Measurements from ENCODE around the gene GLRX3.

Gene GLRX3

GRCh38 chr10:130167193-130167592, 31.0 kb downstream of the GLRX3 start:
- H3K36me3 ChIP-seq (ENCODE audit: control insufficient read depth, insufficient read depth, low read length) = peaks cover 14% of the 10 kb centered on the region
- H3K27me3 ChIP-seq (replicated peaks; ENCODE audit: control insufficient read depth, insufficient read depth, low read length) = no peaks in the 10 kb centered on the region

GRCh38 chr10:130167707-130168106, 31.5 kb downstream of the GLRX3 start:
- Histone ChIP-seq H3K36me3 (ENCODE audit: control insufficient read depth, insufficient read depth, low read length) (peaks cover 11% of the 10 kb centered on the region), H3K4me3 (replicated peaks; ENCODE audit: low read depth, low read length) (no peak overlapping the region), H3K27me3 (replicated peaks; ENCODE audit: control insufficient read depth, insufficient read depth, low read length) (no peaks in the 10 kb centered on the region)
- TF ChIP-seq CTCF (IDR thresholded peaks at IDR 0.05; ENCODE audit: insufficient read depth, low read length, poor library complexity, severe bottlenecking) = no peak
- no peak for DNase-seq (ENCODE audit: extremely low read depth, insufficient read length)

More at GRCh38 chr10:130167193-130167592, 31.0 kb downstream of the GLRX3 start:
- H3K4me3 ChIP-seq (replicated peaks; ENCODE audit: low read depth, low read length) = no peak overlapping the region
- TF ChIP-seq CTCF (IDR thresholded peaks at IDR 0.05; ENCODE audit: insufficient read depth, low read length, poor library complexity, severe bottlenecking) = no peak
- no peak for DNase-seq (ENCODE audit: extremely low read depth, insufficient read length)

DNA sequence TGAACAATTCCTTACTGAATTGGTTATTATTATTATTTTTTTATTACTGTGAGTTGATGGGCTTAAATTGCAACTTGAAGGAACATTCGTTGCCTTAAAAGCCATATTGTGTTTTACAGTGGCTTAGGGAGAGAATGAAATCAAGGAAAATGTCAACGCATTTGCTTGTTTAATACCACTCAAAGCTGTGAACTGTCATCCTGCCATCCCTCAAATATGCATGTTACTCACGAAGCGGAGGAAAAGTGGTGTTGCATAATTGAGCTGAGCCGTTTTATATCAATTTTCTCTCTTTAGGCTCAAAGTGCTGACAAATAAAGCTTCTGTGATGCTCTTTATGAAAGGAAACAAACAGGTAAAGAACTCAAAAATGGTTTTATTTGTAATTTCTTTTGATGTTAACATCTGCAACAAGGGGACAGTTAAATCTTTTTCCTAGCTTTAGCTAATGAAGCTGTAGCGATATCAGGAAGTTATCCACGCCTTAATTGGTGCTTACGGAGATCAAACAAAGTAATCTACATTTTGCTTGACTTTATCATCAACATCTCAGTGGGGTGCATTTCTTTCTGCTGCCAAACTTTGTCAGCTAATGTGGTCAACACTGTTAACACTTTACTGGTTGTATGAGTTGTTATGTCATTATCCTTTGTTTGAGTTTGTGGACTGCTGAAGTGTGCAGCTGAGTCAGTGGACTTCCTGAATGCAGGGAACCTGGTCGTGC, 33.1 kb downstream of the GLRX3 start:
- Histone ChIP-seq H3K36me3 (ENCODE audit: control insufficient read depth, insufficient read depth, low read length) (peaks cover 9% of the 10 kb centered on the region), H3K4me3 (replicated peaks; ENCODE audit: low read depth, low read length) (no peak overlapping the region), H3K27me3 (replicated peaks; ENCODE audit: control insufficient read depth, insufficient read depth, low read length) (no peaks in the 10 kb centered on the region)
- no peak for DNase-seq (ENCODE audit: extremely low read depth, insufficient read length)
- no peak for TF ChIP-seq CTCF (IDR thresholded peaks at IDR 0.05; ENCODE audit: insufficient read depth, low read length, poor library complexity, severe bottlenecking)

- TF ChIP-seq CTCF (IDR thresholded peaks at IDR 0.05; ENCODE audit: insufficient read depth, low read length, poor library complexity, severe bottlenecking) = no peak
- no peaks in the 10 kb centered on the region for H3K27me3 ChIP-seq (replicated peaks; ENCODE audit: control insufficient read depth, insufficient read depth, low read length)
- H3K36me3 ChIP-seq (ENCODE audit: control insufficient read depth, insufficient read depth, low read length) = peaks cover 10% of the 10 kb centered on the region
- no peak overlapping the region for H3K4me3 ChIP-seq (replicated peaks; ENCODE audit: low read depth, low read length)
- no peak for DNase-seq (ENCODE audit: extremely low read depth, insufficient read length)
Observed at GRCh38 chr10:130171196-130171595, 35.0 kb downstream of the GLRX3 start.

DNA sequence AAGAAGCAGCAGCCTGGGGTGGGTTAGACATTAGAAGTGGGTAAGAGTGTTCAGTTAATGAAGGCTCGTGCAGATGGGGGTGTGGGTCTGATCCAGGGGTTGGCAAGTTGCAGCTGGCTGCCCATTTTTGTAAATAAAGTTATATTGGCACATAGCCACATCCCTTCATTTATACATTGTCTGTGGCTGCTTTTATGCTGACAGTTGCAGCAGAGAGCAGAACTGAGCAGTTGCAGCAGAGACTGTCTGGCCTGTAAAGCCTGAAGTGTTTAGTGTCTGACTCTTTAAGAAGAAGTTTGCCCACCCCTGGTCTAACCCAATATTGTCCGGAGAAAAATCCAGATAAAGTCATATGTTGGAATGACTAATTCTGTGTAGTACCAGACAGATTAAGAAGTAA, 38.1 kb downstream of the GLRX3 start:
- DNase-seq (ENCODE audit: extremely low read depth, insufficient read length) = no peak
- Histone ChIP-seq H3K36me3 (ENCODE audit: control insufficient read depth, insufficient read depth, low read length) (peaks cover 5% of the 10 kb centered on the region), H3K4me3 (replicated peaks; ENCODE audit: low read depth, low read length) (no peak overlapping the region), H3K27me3 (replicated peaks; ENCODE audit: control insufficient read depth, insufficient read depth, low read length) (no peaks in the 10 kb centered on the region)
- TF ChIP-seq CTCF (IDR thresholded peaks at IDR 0.05; ENCODE audit: insufficient read depth, low read length, poor library complexity, severe bottlenecking) = no peak

DNA sequence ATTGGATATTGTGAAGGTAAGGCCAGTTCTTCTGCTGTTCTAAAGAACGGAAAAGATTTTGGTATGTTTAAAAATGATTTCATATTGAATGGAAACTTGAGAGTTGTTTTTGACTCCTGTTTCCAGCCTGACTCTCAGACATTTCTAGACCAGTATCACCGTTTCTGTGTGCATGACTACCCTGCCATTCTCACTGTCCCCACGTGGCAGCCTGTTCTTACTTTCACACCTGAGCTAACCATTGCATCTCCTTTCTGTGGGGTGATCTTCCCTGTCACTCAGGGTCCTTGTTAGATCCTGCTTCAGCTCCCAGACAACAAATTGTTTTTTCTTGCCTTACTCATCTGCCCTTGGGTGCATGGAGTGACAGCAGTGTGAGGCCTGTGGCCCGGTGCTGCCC, 38.9 kb downstream of the GLRX3 start:
- no peaks in the 10 kb centered on the region for H3K27me3 ChIP-seq (replicated peaks; ENCODE audit: control insufficient read depth, insufficient read depth, low read length)
- H3K36me3 ChIP-seq (ENCODE audit: control insufficient read depth, insufficient read depth, low read length) = peaks cover 4% of the 10 kb centered on the region
- no peak overlapping the region for H3K4me3 ChIP-seq (replicated peaks; ENCODE audit: low read depth, low read length)
- DNase-seq (ENCODE audit: extremely low read depth, insufficient read length) = no peak
- TF ChIP-seq CTCF (IDR thresholded peaks at IDR 0.05; ENCODE audit: insufficient read depth, low read length, poor library complexity, severe bottlenecking) = no peak

Measured in GM06990 (cell line).